ENCODE data around the gene GRIK2.

The GRIK2 gene

DNA sequence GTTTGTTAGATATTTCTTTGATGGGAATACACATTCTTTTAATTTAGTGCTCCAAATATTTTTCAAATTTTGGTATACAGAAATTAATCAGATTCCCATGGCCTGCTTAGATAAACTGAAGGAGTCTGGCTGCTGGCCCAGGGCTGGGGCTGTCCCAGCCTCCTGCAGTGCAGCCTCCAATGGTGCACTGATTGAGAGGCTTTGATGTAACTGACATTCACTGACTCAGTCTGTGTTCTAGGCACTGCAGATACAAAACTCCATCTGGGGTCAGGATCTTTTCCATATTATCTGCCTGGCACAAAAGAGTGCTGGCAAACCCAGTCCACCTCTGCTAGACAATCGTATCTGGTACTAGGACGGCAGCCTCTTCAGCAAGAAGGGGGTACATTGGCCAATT is 64.8 kb downstream of the GRIK2 start:
- no peak overlapping the region for H3K4me3 ChIP-seq (ENCODE audit: low read length)
- TF ChIP-seq ZNF274 (IDR thresholded peaks at IDR 0.05; ENCODE audit: low read depth, low read length) = no peak

DNA sequence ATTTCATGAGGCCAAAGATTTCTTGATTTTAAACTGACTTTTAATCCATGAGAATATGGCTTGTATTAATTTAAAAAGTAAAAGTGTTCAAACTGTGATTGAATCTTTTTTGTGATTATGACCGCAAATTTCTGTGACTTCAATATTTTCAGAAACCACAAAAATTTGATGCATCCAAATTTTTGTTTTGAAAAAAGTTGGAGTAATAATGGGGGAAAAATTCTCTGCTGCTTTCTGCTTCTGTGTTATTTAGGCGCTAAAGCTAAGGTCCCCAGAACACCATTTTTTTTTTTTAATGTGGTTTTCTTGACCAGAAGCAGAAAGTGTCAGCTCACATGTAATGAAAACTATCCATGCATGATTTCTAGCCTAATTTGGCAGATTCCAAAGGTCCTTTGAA is 65.3 kb downstream of the GRIK2 start:
- no peak overlapping the region for H3K4me3 ChIP-seq (ENCODE audit: low read length)
- no peak for TF ChIP-seq ZNF274 (IDR thresholded peaks at IDR 0.05; ENCODE audit: low read depth, low read length)

DNA sequence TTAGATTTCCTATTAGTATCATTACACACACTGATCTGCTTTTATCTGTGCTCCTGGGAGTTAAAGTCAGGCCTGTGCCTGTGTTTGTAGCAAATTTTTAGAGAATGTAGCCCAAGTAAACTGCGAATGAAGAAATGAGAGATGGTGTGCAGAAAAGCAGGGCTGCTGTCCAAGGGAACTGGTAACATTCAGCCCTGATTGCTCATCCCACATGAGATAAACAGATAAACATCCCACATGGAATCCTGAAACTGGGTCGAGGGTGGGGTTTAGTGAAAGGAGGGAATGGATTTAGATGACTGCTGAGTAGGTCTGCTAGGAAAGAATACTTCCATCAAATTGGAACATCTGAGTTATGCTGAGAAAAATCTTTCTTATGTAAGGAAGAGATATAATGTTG is 69.1 kb downstream of the GRIK2 start:
- no peak overlapping the region for H3K4me3 ChIP-seq (ENCODE audit: low read length)
- no peak for TF ChIP-seq ZNF274 (IDR thresholded peaks at IDR 0.05; ENCODE audit: low read depth, low read length)

DNA sequence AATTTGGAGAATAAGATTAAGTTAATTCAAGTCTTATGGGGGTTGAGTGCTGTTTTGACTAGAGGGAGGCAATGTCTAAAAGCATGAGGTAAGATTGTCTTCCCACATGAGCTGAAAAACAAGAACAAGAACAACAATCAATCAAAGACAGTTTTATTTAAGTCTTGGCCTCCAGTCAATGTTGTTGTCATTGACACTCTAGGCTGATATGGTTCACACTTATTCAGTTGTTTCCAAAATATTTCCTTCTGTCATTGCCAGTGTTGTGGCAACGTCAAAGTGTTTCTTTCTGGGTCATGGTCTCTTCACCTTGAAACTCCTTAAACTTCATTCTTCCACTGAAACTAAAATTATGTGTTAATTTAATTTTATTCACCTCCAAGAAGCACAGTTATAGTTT is 72.4 kb downstream of the GRIK2 start:
- no peak for TF ChIP-seq ZNF274 (IDR thresholded peaks at IDR 0.05; ENCODE audit: low read depth, low read length)

DNA sequence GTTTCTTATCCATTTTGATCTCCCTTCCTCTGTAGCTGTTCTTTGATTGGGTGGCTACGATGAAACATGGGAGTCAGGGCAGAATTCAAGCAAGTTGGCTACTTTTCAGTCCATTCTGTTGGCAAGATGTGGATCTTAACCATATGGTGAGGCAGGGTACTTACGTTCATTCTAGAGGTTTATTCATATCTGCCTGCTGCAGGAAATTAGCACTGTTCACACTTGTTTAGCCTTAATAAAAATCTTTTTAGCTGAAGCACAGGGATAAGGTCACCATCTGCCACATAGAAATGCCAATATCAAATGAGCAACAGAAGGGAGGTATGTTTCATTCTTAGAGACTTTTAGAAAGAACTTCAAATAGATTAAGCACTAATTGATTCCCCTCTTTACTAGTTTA is 83.9 kb downstream of the GRIK2 start:
- no peak for TF ChIP-seq ZNF274 (IDR thresholded peaks at IDR 0.05; ENCODE audit: low read depth, low read length)
- H3K4me3 ChIP-seq (ENCODE audit: low read length) = no peak overlapping the region

More for the DNA sequence above, 72.4 kb downstream of the GRIK2 start:
- no peak overlapping the region for H3K4me3 ChIP-seq (ENCODE audit: low read length)

DNA sequence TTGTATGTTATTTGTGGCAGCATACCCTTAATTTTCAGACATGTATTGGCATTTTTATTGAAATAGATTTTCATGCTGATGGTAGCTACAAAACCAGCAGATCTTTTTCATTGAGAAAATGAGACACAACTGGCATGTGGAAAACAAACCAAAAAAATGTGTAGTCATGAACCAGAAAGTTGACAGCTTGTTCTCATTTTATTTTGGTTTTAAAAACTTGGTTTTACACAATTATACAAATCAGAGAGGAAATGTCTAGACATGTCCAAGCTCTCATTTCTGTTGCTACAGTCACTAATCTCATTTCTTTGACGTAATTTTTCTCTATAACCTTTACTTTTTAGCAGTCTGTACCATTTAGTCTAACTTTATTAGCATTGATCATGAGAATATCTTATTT is 85.4 kb downstream of the GRIK2 start:
- TF ChIP-seq ZNF274 (IDR thresholded peaks at IDR 0.05; ENCODE audit: low read depth, low read length) = no peak
- H3K4me3 ChIP-seq (ENCODE audit: low read length) = no peak overlapping the region

DNA sequence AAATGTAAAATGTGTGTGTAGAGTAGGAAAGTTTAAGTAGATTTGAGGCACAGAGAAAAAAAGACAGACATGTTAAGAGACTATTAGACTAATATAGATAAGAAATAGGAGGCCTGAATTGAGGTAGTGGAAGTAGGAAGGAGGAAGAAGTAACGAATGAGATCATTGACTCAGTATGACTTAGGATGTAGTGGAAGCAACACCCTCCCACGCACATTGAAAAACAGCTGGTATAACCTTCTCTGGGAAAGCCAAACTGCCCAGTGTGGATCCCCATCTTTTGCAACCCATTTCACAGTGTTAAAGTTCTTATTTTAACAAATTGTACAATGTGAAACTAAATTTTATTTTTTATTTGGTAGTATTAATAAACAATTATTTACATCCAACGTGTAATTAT is 89.1 kb downstream of the GRIK2 start:
- no peak for TF ChIP-seq ZNF274 (IDR thresholded peaks at IDR 0.05; ENCODE audit: low read depth, low read length)
- H3K4me3 ChIP-seq (ENCODE audit: low read length) = no peak overlapping the region

DNA sequence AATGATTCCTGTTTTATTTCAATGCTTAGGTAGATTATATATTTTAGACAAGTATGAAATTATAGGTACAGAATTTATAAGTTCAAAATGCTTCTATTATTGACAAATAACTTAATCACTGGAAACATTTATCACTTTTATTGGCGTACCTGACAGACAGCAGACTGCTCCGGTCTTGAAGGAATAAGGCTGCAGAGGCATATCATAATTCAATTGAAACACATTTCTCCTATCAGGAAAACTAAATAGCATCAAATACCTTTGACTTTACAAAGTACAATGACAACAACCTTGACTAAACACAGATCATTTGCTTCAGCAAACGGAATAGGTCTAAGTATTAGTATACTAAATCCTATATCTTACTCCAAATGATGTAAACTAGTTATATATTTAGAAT is 91.3 kb downstream of the GRIK2 start:
- TF ChIP-seq ZNF274 (IDR thresholded peaks at IDR 0.05; ENCODE audit: low read depth, low read length) = no peak

DNA sequence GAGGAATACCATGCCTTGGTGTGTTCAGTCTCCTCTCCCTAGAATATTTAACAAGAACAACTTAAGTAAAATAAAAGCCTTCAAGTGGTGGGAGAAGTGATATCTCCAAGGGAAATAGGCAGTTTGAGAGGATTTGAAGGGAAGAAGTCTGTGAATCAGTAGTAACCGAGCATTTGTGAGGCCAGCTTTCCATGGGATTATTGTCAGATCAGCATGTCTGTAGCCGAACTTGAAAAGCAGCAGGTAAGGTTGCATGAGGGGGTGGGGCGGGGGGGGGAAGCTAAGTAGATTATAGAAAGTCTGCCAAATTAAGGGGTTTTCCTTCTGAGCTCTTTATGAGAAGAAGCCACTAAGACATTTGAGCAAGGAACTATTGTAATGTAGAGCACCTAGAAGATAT is 92.6 kb downstream of the GRIK2 start:
- no peak overlapping the region for H3K4me3 ChIP-seq (ENCODE audit: low read length)
- TF ChIP-seq ZNF274 (IDR thresholded peaks at IDR 0.05; ENCODE audit: low read depth, low read length) = no peak

More for the DNA sequence above, 91.3 kb downstream of the GRIK2 start:
- H3K4me3 ChIP-seq (ENCODE audit: low read length) = no peak overlapping the region

DNA sequence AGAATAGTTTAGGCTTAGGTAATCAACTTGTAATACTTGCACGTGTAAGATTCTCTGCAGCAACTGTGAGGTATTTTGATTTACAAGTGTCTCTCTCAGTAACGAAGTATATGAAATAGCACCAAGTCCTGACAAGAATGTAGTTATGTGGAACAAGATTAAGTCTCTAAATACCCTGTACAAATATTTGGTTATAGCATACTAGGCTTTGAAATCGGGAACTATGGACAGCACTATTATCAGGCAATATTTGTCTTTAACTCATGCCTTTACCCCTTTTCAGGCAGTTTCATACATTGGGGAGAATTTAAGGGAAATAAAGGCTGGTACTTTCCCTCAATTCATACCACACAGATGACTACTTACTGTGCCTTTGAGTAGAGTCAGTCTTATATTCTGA is 93.2 kb downstream of the GRIK2 start:
- H3K4me3 ChIP-seq (ENCODE audit: low read length) = no peak overlapping the region
- TF ChIP-seq ZNF274 (IDR thresholded peaks at IDR 0.05; ENCODE audit: low read depth, low read length) = no peak

DNA sequence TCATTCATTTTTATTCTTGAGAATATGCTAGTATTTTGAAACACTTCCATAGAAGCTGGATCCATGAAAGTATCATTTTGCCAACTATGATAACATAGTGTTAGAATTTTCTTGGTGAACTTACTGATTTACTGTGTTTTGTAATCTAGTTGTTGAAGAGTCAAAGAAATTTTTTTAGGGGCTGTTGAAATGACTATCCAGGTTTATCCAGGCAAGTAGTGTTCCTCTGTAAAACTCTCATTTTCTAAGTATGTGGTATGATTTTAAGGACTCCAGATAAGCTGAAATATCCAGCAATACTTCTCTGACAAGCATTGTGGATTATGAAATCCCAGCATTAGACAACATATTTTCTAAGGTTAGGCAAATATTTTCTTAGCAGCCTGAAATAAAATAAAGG is 95.9 kb downstream of the GRIK2 start:
- H3K4me3 ChIP-seq (ENCODE audit: low read length) = no peak overlapping the region
- no peak for TF ChIP-seq ZNF274 (IDR thresholded peaks at IDR 0.05; ENCODE audit: low read depth, low read length)

DNA sequence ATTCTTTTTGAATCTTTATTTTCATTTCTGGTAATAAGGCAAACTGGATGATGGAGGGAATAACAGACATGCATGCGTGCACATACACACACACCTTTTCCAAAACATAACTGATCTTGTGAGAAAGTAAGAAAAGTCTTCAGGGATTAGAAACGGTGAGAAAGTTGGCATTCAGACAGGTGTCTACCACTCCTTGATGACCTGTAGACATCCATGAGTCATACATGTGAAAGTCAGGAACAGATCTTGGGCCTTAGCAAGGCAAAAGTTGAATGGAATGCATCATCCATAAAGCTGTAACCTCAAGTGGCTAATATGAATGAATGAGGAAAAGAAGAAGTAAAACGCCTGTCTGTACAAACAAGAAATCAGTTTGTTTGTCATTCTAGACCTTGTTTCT is 97.3 kb downstream of the GRIK2 start:
- no peak for TF ChIP-seq ZNF274 (IDR thresholded peaks at IDR 0.05; ENCODE audit: low read depth, low read length)
- H3K4me3 ChIP-seq (ENCODE audit: low read length) = no peak overlapping the region

DNA sequence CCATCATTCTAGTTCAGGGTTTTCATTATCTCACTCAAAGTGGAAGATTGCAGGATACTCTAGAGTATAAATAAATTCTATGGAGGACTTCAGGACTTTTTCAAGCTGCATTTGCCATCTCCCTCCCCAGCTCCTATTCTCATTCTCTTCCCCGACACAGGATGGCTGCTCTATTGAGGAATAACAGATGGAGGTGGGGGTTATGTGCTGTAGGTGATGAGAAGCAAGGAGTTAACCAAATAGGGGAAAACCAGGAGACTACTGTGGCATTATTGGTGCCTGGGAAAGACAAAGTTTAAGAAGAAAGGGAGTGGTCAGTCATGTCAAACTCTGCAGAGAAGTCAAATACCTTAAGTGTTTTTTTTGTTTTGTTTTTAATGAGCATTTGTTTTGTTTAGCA is 109.3 kb downstream of the GRIK2 start:
- H3K4me3 ChIP-seq (ENCODE audit: low read length) = no peak overlapping the region
- no peak for TF ChIP-seq ZNF274 (IDR thresholded peaks at IDR 0.05; ENCODE audit: low read depth, low read length)

DNA sequence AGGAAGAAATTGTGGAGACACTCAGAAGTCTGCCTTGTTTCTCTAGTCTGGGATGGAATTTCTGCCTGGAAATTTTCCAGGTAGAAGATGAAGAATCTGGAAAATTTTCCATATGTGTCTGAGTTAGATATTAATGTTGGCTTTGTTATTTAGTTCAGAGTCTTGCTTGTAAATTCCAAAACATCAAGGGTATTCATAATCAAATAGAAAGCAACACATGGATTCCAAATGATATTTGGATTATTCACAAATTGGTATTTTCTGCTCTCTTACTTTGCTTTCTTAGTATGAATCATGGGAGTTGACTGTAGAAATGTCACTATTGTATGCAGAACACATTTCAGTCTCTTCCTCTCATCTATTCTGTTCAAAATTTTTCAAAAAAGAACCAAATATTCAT is 116.0 kb downstream of the GRIK2 start:
- TF ChIP-seq ZNF274 (IDR thresholded peaks at IDR 0.05; ENCODE audit: low read depth, low read length) = no peak
- H3K4me3 ChIP-seq (ENCODE audit: low read length) = no peak overlapping the region

DNA sequence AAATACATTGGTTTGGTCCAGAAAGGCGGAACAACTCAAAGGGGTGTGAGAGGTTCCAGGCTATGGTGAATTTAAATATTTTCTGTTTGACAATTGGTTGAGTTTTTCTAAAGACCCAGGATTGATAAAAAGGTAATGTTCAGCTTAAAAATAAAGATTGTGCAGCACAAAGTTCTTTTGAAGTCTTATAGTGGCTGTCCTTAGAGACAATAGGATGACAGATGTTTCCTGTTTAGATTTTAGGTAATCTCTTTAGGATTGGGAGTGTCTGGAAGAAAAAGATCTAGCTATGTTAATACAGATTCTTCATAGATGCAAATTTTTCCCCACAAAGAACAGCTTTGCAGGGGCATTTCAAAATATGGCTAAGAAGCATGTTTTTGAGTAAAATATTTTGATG is 119.7 kb downstream of the GRIK2 start:
- H3K4me3 ChIP-seq (ENCODE audit: low read length) = no peak overlapping the region
- TF ChIP-seq ZNF274 (IDR thresholded peaks at IDR 0.05; ENCODE audit: low read depth, low read length) = no peak

DNA sequence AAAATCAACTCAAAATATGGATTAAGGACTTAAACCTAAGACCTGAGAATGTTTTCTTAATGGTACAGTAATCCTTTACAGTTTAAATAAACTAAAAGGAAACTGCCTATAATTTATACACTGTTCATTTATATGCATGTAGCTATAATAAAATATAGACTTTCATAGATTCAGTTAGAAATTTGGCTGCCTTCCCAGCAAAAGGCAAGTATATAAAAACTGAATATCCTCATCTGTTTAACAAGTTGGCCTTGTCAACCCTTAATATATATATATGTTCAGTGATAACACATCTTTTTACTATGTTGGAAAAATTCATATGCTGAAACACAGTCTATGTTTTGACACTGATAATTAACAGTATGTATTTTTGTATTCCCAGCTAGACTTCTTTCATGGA is 123.1 kb downstream of the GRIK2 start:
- H3K4me3 ChIP-seq (ENCODE audit: low read length) = no peak overlapping the region
- no peak for TF ChIP-seq ZNF274 (IDR thresholded peaks at IDR 0.05; ENCODE audit: low read depth, low read length)

DNA sequence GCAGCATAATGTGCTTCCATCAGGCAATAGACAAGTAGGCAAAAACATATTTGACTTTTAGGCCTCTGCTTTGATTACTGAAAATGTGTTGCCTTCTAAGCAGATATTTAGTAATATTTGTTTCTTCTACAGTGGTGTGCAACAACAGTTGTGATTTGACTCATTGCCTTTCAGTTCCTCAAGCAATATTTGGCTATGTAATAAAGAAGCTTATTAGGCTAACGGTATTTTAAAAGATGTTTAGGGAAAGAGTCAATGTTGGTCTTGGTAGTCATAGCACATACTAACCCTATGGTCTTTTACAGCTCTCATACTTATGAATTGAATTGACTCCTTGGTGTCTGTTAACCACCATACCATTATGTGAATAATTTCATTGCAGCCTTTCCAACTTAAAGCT is 124.1 kb downstream of the GRIK2 start:
- H3K4me3 ChIP-seq (ENCODE audit: low read length) = no peak overlapping the region
- TF ChIP-seq ZNF274 (IDR thresholded peaks at IDR 0.05; ENCODE audit: low read depth, low read length) = no peak
